IMR-90 (cell line): ENCODE results near the gene UBE2B. TPM values are rescaled to one million over a fixed set of nuclear protein-coding genes. Genes with fewer than 3 reads are reported as not detected.

ENCODE experiments used
- CEBPB ChIP-seq: IDR thresholded peaks from 2 replicates; pipeline ENCODE4 v1.6.1; 2012; ENCODE audit warnings: low read depth, low read length, improper control_type of control experiment
- ELK1 ChIP-seq: fragments of 150-350 bp; IDR thresholded peaks from 2 replicates; pipeline ENCODE4 v1.6.1; 2016; ENCODE audit warnings: low read depth, mild to moderate bottlenecking, low read length, moderate library complexity, borderline replicate concordance
- USF2 ChIP-seq: fragments of 150-350 bp; IDR thresholded peaks from 2 replicates; pipeline ENCODE4 v1.6.1; 2017; ENCODE audit warnings: mild to moderate bottlenecking, antibody characterized with exemption, low read length, low read depth
- polyA plus RNA-seq, 3 experiments: library from polyadenylated mRNA; depleted of rRNA; stranded (reverse); fragments of >200 nt; gene quantifications; 2 replicates each; pipeline ENCODE4 v1.2.3, GENCODE V29; 2012; ENCODE audit warnings: low replicate concordance in 1 of 3
- total RNA-seq: library from RNA; depleted of rRNA; stranded (reverse); fragments of >200 nt; gene quantifications from 2 replicates; pipeline ENCODE4 v1.2.3, GENCODE V29; 2012

The UBE2B gene
- total and polyA plus RNA-seq, 2 of the 4 experiments (the other 2 are of a cell fraction): 6.3 to 46.0 TPM

GRCh38 chr5:134370871-134371833 is at the start of gene UBE2B (continued):
- TF ChIP-seq ELK1 (no peak), USF2 (peak; percentile 100), CEBPB (peak; percentile 85)
